T-helper 17 cell (primary cell): ENCODE measurements around the gene ATP11A. TPM values are rescaled to one million over a fixed set of nuclear protein-coding genes. Genes with fewer than 3 reads are reported as not detected.

ENCODE experiments used
- ATAC-seq: fragments of 150-1000 bp; cut with Tn5 transposase; 2 replicates; pipeline ENCODE4 v1.10.0; 2021; ENCODE audit warnings: mild to moderate bottlenecking, moderate library complexity
- DNase-seq, 3 donors: peaks; one replicate each; pipeline versions ENCODE4 v3.0.0 to v3.0.0-alpha.2; 2020 to 2021
- H3K9me3 ChIP-seq: one replicate; pipeline ENCODE4 v1.7.0; 2013; ENCODE audit warnings: low read length, mild to moderate bottlenecking; ENCODE audit not compliant: control insufficient read depth, poor library complexity, severe bottlenecking
- H3K27ac Mint-ChIP-seq: one replicate; pipeline ENCODE4 v1.8.0; 2022; ENCODE audit warnings: mild to moderate bottlenecking, moderate library complexity, mixed read lengths
- H3K27me3 Mint-ChIP-seq: one replicate; pipeline ENCODE4 v1.8.0; 2022; ENCODE audit warnings: mixed read lengths
- H3K36me3 Mint-ChIP-seq: one replicate; pipeline ENCODE4 v1.8.0; 2022; ENCODE audit warnings: low read depth, mixed read lengths
- H3K4me1 Mint-ChIP-seq: one replicate; pipeline ENCODE4 v1.8.0; 2022; ENCODE audit warnings: mild to moderate bottlenecking, mixed read lengths
- H3K4me3 Mint-ChIP-seq: one replicate; pipeline ENCODE4 v1.8.0; 2022; ENCODE audit warnings: mild to moderate bottlenecking, moderate library complexity, mixed read lengths
- total RNA-seq, 4 donors: library from RNA in 2 of 4; stranded (reverse) in 2 of 4; gene quantifications; one replicate each; pipeline ENCODE4 v1.2.3 and lab custom pipeline; 2022 to 2026

The ATP11A gene
- total RNA-seq, 2 donors from 2014 or later = 56.8 to 79.5 TPM

DNA sequence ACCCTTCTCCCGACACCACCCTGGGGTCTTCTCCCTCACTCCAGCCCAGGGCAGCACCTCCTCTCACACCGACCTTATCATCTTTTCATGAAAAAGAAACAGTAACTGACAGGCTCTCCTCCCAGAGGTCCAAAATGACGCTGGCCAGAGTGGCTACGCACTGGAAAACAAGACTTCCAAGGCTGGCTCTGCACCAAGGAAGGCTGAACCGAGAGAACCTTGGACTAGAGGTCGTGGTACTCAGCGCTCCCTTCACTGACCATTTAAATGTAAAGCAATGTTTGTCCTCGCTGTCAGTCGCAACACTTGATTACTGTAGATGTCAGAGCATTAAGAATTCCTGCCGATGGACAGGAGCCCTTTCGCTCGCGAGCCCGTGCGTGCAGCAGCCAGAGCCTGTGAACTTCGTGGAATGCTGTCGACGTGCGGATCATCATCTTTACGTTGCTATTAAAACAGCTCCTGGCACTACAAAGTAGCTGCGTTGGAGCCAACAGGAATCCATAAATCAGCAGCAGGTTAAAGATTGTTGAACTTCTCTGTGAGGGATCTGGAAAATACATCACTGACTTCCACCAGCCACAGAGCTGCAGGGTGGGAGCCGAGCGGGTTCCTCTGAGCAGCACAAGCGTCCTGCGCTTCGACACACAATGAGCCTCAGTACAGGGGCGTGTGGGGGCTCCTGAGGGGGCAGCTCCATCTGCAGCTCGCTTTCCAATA, 153.7 kb downstream of the ATP11A start:
- ATAC-seq = no peak
- Mint-ChIP-seq H3K36me3 (peaks cover 8% of the 10 kb centered on the region), H3K4me1 (peaks cover 2% of the 10 kb centered on the region), H3K4me3 (no peak overlapping the region), H3K27me3 (no peaks in the 10 kb centered on the region), H3K27ac (peak overlapping the region; percentile 51)
- DNase-seq = no peak
- H3K9me3 ChIP-seq = no peaks in the 10 kb centered on the region

DNA sequence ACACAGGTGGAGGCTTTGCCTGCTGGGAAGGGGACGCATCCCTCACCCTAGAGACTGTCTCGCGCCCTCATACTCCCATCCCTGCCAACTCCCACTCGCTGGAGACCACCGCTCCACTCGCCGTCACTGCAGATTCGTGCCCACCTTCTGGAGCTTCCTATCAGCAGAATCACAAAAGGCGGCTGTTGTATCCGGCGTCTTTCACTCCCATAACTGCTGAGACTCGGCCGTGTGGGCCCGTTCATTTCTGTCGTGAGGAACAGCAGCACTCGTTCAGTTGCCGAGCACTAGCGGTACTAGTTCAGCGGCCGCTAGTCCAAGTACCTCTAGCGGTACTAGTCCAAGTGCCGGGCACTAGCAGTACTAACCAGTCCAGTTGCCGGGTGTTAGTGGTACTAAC, 154.6 kb downstream of the ATP11A start:
- Mint-ChIP-seq H3K36me3 (peaks cover 8% of the 10 kb centered on the region), H3K27ac (no peak overlapping the region), H3K27me3 (no peaks in the 10 kb centered on the region), H3K4me3 (no peak overlapping the region), H3K4me1 (peaks cover 4% of the 10 kb centered on the region)
- no peak for ATAC-seq
- H3K9me3 ChIP-seq = no peaks in the 10 kb centered on the region
- no peak for DNase-seq

DNA sequence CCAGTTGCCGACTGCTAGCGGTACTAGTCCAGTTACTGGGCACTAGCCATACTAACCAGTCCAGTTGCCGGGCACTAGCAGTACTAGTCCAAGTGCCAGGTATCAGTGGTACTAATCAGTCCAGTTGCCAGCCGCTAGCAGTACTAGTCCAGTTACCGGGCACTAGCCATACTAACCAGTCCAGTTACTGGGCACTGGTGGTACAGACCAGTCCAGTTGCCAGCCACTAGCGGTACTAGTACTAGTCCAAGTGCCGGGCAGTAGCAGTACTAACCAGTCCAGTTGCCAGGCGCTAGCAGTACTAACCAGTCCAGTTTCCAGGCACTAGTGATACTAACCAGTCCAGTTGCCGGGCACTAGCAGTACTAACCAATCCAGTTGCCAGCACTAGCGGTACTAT, 155.0 kb downstream of the ATP11A start:
- no peak overlapping the region for H3K4me3 Mint-ChIP-seq
- H3K36me3 Mint-ChIP-seq = peaks cover 8% of the 10 kb centered on the region
- DNase-seq (no peak), ATAC-seq (no peak)
- no peaks in the 10 kb centered on the region for H3K9me3 ChIP-seq
- peaks cover 4% of the 10 kb centered on the region for H3K4me1 Mint-ChIP-seq
- H3K27ac Mint-ChIP-seq = no peak overlapping the region
- H3K27me3 Mint-ChIP-seq = no peaks in the 10 kb centered on the region

DNA sequence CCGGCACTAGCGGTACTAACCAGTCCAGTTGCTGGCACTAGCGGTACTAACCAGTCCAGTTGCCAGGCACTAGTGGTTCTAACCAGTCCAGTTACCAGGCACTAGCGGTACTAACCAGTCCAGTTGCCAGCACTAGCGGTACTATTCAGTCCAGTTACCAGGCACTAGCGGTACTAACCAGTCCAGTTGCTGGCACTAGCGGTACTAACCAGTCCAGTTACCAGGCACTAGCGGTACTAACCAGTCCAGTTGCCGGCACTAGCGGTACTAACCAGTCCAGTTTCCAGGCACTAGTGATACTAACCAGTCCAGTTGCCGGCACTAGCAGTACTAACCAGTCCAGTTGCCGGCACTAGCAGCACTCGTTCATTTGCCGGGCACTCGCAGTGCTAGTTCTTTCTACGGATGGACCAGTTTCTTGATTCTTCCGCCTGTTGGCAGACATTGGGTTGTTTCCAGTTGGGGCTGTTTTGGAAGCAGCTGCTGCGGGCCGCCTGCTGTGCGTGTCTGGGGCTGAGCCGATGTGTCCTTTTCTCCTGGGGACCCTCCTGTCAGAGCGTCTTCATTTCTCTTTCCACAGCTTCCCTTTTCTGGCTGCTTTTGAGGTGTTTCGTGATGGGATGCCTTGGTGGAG, 155.8 kb downstream of the ATP11A start:
- Mint-ChIP-seq H3K27me3 (no peaks in the 10 kb centered on the region), H3K36me3 (peaks cover 8% of the 10 kb centered on the region), H3K27ac (no peak overlapping the region), H3K4me3 (no peak overlapping the region), H3K4me1 (peaks cover 4% of the 10 kb centered on the region)
- H3K9me3 ChIP-seq = no peaks in the 10 kb centered on the region
- ATAC-seq (no peak), DNase-seq (no peak)

DNA sequence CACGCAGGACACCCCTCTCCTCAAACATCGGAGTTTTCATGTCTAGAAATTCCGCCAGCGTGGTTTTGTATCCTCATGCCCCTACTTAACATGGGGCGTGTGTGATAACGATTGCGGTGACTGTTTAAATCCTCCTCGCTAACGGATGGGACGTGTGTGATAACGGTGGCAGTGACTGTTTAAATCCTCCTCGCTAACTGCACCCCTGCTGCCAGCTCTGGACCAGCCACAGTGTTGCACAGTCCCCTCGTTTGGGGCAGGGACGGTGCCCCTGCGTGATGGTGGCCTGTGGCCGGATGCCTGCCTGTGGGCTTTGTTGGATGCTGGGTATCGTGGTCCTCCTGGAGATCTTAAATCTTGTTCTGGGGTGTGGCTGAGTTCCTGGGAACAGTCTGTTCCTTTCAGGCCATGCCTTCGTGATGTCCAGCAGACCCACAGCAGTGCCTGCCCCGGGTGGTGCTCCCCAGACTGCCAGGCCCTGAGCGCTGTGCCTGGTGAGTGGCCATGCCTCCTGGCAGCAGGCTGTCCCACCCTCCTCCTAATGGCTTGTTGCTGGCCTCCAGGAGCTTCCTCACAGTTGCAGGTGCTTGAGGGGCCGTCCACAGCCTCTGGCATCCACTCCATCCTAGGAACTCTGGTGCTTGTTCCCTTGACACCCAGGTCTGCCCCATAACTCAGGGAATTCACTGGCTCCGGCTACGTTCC, 156.7 kb downstream of the ATP11A start:
- ATAC-seq (no peak), DNase-seq (no peak)
- H3K4me1 Mint-ChIP-seq = peaks cover 4% of the 10 kb centered on the region

DNA sequence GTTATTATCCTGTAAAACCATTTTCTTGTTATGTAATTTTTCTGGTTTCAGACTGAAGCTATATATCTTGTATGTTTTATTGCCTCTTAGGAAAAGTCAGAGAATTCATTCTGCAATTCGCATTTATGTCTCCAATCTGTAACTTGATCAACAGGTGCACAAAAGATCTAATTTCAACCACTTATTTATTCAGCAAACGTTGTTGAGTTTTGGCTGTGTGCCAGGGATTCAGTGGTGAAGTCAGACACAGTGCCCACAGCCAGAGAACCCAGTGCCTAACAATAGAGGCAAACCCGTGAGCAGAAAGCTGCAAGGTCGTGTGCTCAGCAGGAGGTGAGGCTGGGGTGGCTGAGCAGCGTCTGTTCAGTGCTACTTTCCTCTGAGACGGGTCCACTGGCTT, 159.7 kb downstream of the ATP11A start:
- no peak overlapping the region for H3K27ac Mint-ChIP-seq

More for the DNA sequence above, 156.7 kb downstream of the ATP11A start:
- no peaks in the 10 kb centered on the region for H3K9me3 ChIP-seq
- no peak overlapping the region for H3K27ac Mint-ChIP-seq
- no peaks in the 10 kb centered on the region for H3K27me3 Mint-ChIP-seq
- H3K36me3 Mint-ChIP-seq = peaks cover 13% of the 10 kb centered on the region
- H3K4me3 Mint-ChIP-seq = no peak overlapping the region

DNA sequence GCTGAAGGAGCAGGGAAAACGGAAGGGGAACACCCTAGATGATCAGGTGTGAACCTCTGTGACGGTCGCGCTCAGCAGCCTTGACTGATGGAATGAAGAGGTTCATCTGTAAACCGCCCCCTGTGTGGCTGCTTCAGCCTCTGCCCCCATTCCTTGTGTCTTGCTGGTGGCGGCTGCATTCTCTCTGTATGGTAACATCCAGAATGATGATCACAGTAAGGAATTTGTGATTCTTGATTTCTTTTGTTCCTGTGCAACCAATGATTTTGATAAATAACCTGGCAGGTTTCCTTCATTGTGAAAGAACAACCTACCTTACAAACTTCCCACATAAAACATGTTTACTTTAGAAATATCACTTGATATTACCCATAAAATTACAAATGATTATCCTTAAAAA, 160.4 kb downstream of the ATP11A start:
- Mint-ChIP-seq H3K36me3 (peaks cover 13% of the 10 kb centered on the region), H3K27ac (no peak overlapping the region), H3K4me1 (peaks cover 7% of the 10 kb centered on the region), H3K27me3 (no peaks in the 10 kb centered on the region), H3K4me3 (no peak overlapping the region)
- no peak for DNase-seq
- no peaks in the 10 kb centered on the region for H3K9me3 ChIP-seq
- no peak for ATAC-seq

More for the DNA sequence above, 159.7 kb downstream of the ATP11A start:
- Mint-ChIP-seq H3K36me3 (peaks cover 13% of the 10 kb centered on the region), H3K4me3 (no peak overlapping the region), H3K27me3 (no peaks in the 10 kb centered on the region), H3K4me1 (peaks cover 7% of the 10 kb centered on the region)
- ATAC-seq = no peak
- no peaks in the 10 kb centered on the region for H3K9me3 ChIP-seq
- DNase-seq = no peak

DNA sequence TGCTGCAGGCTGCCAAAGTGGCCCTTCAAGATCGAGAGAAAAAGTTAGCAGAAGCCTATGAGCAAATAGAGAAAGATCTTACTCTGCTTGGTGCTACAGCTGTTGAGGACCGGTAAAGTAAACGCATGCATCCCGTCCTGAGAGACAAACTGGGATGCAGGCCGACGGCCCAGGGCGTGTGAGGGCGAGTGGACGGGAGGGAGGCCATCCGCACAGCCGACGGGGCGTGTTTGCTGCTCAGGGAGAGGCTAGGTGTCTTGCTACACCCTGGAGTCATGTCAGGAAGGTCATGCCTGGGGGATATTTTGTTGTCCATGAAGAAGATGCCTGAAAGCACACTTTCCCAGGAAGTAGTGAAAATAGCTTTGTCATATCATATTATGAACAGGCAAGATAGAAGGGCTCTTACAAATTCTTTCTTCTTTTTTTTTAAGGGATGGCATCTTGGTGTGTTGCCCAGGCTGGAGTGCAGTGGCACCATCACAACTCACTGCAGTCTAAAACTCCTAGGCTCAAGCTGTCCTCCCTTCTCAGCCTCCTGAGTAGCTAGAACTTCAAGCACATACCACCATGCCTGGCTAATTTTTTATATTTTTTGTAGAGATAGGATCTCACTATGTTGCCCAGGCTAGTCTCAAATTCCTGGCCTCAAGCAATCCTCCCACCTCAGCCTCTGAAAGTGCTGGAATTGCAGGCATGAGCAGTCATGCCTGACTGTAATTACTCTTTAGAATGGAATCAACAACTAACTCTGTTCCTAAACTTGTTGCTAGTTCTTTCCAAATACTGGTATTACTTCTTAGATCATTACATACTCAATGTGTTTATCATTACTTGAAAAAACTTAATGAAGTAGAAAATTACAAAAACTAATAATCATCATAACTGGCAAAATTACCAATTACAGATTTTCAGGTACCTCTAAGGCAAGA, 161.5 kb downstream of the ATP11A start:
- Mint-ChIP-seq H3K4me1 (peaks cover 5% of the 10 kb centered on the region), H3K36me3 (peaks cover 10% of the 10 kb centered on the region), H3K27ac (no peak overlapping the region), H3K4me3 (no peak overlapping the region), H3K27me3 (no peaks in the 10 kb centered on the region)
- DNase-seq (no peak), ATAC-seq (no peak)
- H3K9me3 ChIP-seq = no peaks in the 10 kb centered on the region

DNA sequence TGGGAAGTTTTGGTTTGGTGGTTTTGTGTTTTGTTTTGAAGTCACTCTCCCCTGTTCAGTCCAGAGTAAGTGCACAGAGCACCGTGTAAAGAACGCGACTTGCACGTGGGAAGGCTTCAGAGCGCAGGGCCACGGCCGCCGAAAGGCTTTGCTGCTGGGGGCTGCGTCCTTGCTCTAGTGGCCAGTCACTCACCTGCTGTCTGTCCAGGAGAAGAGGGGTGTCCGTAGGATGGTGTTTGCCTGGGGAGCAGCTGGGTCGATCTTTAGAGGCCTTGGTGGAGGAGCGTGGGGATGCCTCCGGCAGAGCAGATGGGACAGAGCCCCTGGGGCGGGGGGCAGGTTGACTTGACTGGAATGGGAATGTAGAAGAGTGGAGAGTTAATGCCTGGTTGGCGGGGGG, 162.6 kb downstream of the ATP11A start:
- Mint-ChIP-seq H3K27ac (peak overlapping the region; percentile 21), H3K27me3 (no peaks in the 10 kb centered on the region), H3K36me3 (peaks cover 9% of the 10 kb centered on the region), H3K4me1 (peaks cover 5% of the 10 kb centered on the region), H3K4me3 (no peak overlapping the region)
- DNase-seq = no peak
- no peak for ATAC-seq
- H3K9me3 ChIP-seq = no peaks in the 10 kb centered on the region

DNA sequence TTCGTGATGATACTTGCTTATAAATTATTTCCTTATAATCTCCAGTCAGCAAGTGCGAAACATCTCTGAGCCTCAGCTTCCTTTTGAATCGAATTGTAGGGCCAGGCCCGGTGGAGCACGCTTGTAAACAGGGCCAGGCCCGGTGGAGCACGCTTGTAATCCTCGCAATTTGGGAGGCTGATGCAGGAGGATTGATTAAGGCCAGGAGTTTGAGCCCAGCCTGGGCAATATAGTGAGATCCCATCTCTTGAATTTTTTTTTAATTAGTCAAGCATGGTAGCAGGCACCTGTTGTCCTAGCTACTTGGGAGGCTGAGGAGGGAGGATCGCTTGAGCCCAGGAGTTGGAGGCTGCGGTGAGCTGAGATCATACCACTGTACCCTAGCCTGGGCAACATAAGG, 163.0 kb downstream of the ATP11A start:
- Mint-ChIP-seq H3K27ac (peak overlapping the region; percentile 21), H3K4me3 (no peak overlapping the region), H3K36me3 (peaks cover 8% of the 10 kb centered on the region), H3K4me1 (peaks cover 5% of the 10 kb centered on the region), H3K27me3 (no peaks in the 10 kb centered on the region)
- no peaks in the 10 kb centered on the region for H3K9me3 ChIP-seq
- ATAC-seq (no peak), DNase-seq (no peak)

DNA sequence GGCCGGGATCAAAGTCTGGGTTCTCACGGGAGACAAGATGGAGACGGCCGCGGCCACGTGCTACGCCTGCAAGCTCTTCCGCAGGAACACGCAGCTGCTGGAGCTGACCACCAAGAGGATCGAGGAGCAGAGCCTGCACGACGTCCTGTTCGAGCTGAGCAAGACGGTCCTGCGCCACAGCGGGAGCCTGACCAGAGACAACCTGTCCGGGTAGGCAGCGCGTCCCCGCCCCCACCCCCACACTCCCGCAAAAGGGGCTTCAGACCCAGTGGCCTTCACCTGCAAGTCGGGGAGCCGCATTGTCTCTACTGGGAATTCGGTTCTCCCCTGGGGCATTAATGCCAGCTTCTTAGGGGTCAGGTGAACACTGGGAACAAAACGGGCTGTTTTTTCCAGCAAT, 164.5 kb downstream of the ATP11A start:
- no peaks in the 10 kb centered on the region for H3K27me3 Mint-ChIP-seq
- no peak overlapping the region for H3K4me3 Mint-ChIP-seq
- ATAC-seq = no peak
- H3K9me3 ChIP-seq = no peaks in the 10 kb centered on the region
- no peak for DNase-seq
- H3K27ac Mint-ChIP-seq = no peak overlapping the region
- H3K36me3 Mint-ChIP-seq = peaks cover 8% of the 10 kb centered on the region
- H3K4me1 Mint-ChIP-seq = peaks cover 4% of the 10 kb centered on the region

DNA sequence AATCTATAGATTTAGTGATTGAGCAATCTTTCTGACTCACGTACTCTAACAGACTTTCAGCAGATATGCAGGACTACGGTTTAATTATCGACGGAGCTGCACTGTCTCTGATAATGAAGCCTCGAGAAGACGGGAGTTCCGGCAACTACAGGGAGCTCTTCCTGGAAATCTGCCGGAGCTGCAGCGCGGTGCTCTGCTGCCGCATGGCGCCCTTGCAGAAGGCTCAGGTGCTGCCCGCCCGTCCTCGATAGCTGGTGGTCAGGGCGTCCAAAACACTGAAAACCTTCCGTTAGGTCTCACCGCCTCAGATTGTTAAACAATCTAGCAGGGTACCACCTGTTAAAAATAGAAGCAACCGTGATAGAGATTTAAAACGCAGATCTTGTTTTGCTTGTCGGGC, 166.0 kb downstream of the ATP11A start:
- Mint-ChIP-seq H3K36me3 (peaks cover 7% of the 10 kb centered on the region), H3K4me1 (peaks cover 5% of the 10 kb centered on the region), H3K27ac (no peak overlapping the region), H3K4me3 (no peak overlapping the region), H3K27me3 (no peaks in the 10 kb centered on the region)
- DNase-seq (no peak), ATAC-seq (no peak)
- no peaks in the 10 kb centered on the region for H3K9me3 ChIP-seq
